GM21360 (cell line): ENCODE data around the gene LY6G5C.

Source experiments
- ATAC-seq: cut with Tn5 transposase; IDR thresholded peaks from one replicate; pipeline ENCODE4 v1.9.1; 2021; ENCODE audit warnings: mild to moderate bottlenecking, moderate library complexity; ENCODE audit not compliant: unreplicated experiment

LY6G5C gene

DNA sequence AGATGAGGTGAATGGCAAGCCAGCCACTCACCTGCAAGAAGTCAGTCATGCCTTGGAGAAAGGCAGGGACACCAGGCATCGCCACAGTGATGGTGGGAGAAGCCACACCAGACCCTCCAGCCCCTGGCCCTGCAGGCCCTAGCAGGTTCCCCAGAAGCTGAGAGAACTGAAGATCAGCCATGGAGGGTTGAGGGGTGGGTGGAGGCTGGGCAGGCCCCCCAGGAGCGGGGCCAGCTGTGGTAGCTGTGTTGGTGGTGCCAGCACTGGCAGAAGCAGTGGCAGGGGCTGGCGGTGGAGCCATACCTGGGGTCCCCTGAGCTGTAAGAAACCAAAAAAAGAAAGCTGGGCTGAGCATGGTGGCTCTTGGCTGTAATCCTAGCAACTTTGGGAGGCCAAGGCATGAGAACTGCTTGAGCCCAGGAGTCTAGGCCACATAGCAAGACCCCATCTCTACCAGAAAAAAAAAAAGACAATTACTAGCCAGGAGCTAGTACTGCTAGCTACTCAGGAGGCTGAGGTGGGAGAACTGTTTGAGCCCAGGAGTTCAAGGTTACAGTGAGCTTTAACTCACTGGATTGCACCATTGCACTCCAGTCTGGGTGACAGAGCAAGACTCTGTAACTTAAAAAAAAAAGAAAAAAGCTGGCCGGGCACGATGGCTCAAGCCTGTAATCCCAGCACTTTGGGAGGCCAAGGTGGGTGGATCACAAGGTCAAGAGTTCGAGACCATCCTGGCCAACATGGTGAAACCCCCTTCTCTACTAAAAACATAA is 37.9 kb downstream of the LY6G5C start:
- ATAC-seq: no peak

DNA sequence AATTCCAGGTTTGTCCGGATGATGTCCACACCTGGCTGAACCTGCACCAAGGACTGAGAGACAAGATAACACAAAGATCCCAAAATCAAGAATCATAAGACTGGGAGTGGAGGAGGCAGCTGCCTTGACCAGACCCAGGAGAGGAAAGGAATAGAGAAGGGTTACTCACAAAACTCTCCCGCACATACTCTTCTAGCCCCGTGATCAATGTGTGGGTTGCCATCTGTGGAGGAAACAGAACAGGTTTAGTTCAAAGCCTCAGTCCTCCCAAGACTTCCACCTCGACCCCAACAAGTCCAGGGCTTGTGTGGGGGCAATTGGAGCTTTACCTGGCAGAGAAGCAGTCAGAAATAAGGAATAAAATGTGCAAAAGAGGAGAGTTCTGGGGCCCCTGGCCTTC is 39.5 kb downstream of the LY6G5C start:
- no peak for ATAC-seq

DNA sequence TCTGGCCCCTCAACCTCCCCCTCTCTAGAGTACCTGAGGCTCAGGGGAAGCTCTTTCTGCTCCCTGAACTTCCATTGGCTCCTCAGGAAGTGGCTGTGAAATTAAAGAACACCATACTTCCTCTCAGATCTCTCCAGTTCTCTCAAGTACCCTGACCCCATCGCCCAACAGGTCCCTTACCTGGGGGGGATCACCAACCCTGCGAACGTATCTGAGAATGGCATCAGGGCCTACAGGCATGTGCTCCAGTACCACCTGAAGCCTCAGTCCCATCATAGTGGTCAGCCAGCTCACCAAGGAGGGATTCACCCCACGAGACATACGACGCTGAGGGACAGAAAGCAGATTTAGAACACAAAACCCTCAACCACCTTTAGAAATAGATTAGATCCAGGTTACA is 40.3 kb downstream of the LY6G5C start:
- no peak for ATAC-seq

DNA sequence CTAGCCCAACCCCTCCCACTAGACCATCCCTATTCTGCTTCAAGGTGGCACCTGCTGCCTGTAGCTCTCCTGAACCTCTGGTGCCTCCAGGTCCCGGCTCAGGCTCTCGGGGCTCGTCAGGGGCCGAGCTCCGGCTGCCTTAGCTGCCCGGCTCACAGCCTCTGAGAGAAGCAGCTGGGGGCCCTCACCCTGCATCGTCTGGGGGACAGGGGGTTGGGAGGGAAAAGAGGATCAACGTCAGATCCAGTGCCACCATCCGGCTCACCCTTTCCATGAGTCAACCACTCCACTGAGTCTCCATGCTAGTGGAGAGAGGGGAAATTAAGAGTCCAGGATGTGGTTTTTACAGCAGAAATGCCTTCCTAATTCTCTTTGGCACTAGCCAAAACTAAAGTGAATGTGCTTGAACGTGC is 41.4 kb downstream of the LY6G5C start:
- no peak for ATAC-seq

GRCh38 chr6:31639043-31639442 is 41.8 kb downstream of the LY6G5C start:
- ATAC-seq: no peak

- no peak for ATAC-seq
Measured at GRCh38 chr6:31636698-31637596, 43.9 kb downstream of the LY6G5C start.

GRCh38 chr6:31634969-31635575 is 45.8 kb downstream of the LY6G5C start:
- no peak for ATAC-seq

GRCh38 chr6:31634131-31634530 is 46.7 kb downstream of the LY6G5C start:
- ATAC-seq: no peak

- no peak for ATAC-seq
Measured at GRCh38 chr6:31633447-31633846, 47.4 kb downstream of the LY6G5C start.

GRCh38 chr6:31632279-31632946 is 48.5 kb downstream of the LY6G5C start:
- no peak for ATAC-seq

DNA sequence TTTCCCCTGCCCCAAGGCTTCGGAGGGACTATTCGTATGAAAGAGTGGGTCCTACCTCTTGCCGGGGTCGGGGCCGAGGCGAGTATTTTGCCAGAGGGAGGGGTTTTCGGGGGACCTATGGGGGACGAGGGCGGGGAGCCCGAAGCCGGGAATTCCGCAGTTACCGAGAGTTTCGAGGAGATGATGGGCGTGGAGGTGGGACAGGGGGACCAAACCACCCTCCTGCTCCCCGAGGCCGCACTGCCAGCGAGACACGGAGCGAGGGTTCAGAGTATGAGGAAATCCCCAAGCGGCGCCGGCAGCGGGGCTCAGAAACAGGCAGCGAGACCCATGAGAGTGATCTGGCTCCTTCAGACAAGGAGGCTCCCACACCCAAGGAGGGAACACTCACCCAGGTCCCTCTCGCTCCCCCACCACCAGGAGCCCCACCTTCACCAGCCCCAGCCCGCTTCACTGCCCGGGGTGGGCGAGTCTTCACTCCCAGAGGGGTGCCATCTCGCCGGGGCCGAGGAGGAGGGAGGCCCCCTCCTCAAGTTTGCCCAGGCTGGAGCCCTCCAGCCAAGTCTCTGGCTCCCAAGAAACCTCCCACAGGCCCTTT is 49.1 kb downstream of the LY6G5C start:
- no peak for ATAC-seq

DNA sequence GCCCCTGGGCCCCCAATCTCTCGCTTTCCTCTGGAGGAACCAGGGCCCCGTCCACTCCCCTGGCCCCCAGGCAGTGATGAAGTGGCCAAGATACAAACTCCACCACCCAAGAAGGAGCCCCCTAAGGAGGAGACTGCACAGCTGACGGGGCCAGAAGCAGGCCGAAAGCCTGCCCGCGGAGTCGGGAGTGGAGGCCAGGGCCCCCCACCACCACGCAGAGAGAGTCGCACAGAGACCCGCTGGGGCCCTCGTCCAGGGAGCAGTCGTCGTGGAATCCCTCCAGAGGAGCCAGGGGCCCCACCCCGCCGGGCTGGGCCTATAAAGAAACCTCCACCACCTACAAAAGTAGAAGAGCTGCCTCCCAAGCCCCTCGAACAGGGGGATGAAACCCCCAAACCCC is 49.7 kb downstream of the LY6G5C start:
- ATAC-seq: no peak

- no peak for ATAC-seq
Measured at GRCh38 chr6:31630177-31630934, 50.5 kb downstream of the LY6G5C start.

GRCh38 chr6:31629014-31629413 is 51.9 kb downstream of the LY6G5C start:
- no peak for ATAC-seq

- no peak for ATAC-seq
Measured at GRCh38 chr6:31627690-31628287, 53.1 kb downstream of the LY6G5C start.

GRCh38 chr6:31626952-31627351 is 53.9 kb downstream of the LY6G5C start:
- ATAC-seq: no peak
